HG02981 (cell line): ENCODE measurements around the gene EFHC2.

Experiments used
- ATAC-seq: cut with Tn5 transposase; IDR thresholded peaks from one replicate; pipeline ENCODE4 v1.9.1; 2021; ENCODE audit warnings: mild to moderate bottlenecking, moderate library complexity; ENCODE audit not compliant: unreplicated experiment

EFHC2 gene

GRCh38 chrX:44343412-44344141, at the start of gene EFHC2:
Gene EFHC2 (minus strand): TSS chrX:44343672. CDS start chrX:44343588, 84 bp downstream.
- ATAC-seq = no peak

- no peak for ATAC-seq
These were observed 49.3 kb upstream of the EFHC2 start for GRCh38 chrX:44392767-44393166.

- ATAC-seq = no peak
These were observed 41.3 kb upstream of the EFHC2 start for GRCh38 chrX:44384688-44385338.

- ATAC-seq = no peak
These were observed 39.4 kb upstream of the EFHC2 start for GRCh38 chrX:44382871-44383270.

- no peak for ATAC-seq
These were observed 9.3 kb upstream of the EFHC2 start for GRCh38 chrX:44352758-44353157.

GRCh38 chrX:44349561-44349960, 6.1 kb upstream of the EFHC2 start:
- ATAC-seq = no peak

- no peak for ATAC-seq
These were observed 1.2 kb upstream of the EFHC2 start for GRCh38 chrX:44344687-44345086.

GRCh38 chrX:44344194-44344593, 722 bp upstream of the EFHC2 start:
- no peak for ATAC-seq

- ATAC-seq = no peak
These were observed 606 bp downstream of the EFHC2 start for GRCh38 chrX:44342866-44343265.

GRCh38 chrX:44338361-44338760, 5.1 kb downstream of the EFHC2 start:
- no peak for ATAC-seq

- no peak for ATAC-seq
These were observed 11.0 kb downstream of the EFHC2 start for GRCh38 chrX:44332437-44332836.

- no peak for ATAC-seq
These were observed 13.2 kb downstream of the EFHC2 start for GRCh38 chrX:44330227-44330626.

- ATAC-seq = no peak
These were observed 23.9 kb downstream of the EFHC2 start for GRCh38 chrX:44319550-44319949.

GRCh38 chrX:44317181-44317580, 26.3 kb downstream of the EFHC2 start:
- ATAC-seq = no peak

- no peak for ATAC-seq
These were observed 28.7 kb downstream of the EFHC2 start for GRCh38 chrX:44314808-44315207.

GRCh38 chrX:44314259-44314734, 29.2 kb downstream of the EFHC2 start:
- ATAC-seq = peak; percentile 57

- ATAC-seq = no peak
These were observed 31.1 kb downstream of the EFHC2 start for GRCh38 chrX:44312421-44312820.

GRCh38 chrX:44310227-44310626, 33.2 kb downstream of the EFHC2 start:
- no peak for ATAC-seq

GRCh38 chrX:44308869-44309268, 34.6 kb downstream of the EFHC2 start:
- no peak for ATAC-seq

GRCh38 chrX:44306356-44306755, 37.1 kb downstream of the EFHC2 start:
- ATAC-seq = no peak

GRCh38 chrX:44305921-44306320, 37.6 kb downstream of the EFHC2 start:
- ATAC-seq = no peak

- ATAC-seq = no peak
These were observed 40.4 kb downstream of the EFHC2 start for GRCh38 chrX:44303119-44303518.
